ENCODE data around the gene SLC30A7. TPM values are rescaled to one million over a fixed set of nuclear protein-coding genes. Genes with fewer than 3 reads are reported as not detected.

The SLC30A7 gene
- polyA plus RNA-seq, 1 donor, result 19.8 TPM

DNA sequence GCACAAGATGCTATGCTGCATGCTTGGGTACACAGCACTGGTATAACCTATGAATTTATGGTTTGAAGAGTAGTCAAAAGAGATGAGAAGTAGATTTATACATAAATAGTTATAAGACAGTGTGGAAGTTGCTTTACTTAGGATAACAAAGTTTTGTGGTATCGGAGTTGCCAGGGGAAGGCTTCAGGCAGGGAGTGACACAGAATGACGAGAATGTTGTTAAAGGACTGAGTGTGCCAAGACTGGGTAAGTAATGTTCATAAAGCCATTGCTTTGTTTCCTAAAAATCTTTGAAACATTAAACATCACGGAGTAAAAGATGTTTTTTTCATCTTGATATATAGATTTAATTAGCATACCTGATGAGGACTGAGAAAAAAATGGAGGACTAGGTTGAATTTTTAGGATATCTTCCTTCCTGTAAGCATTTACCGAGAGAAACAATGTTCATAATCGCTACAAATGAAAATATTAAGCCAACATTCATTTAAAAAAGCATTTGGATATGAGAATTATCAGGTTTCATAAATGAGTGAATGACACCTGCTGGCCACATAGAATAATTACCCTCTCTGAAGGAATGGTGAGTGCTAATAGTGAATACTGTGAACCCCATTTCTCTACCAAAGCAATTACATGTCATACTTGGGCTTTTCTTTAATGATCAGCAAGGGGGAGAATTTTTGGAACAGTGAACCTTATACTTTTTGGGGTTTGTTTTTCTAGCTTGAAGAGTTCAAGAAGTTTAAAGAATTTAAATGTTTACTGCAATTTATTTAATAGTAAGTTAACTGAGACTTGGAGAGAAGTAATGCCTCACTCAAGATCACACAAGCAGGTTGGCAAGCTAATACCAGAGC is 29.6 kb upstream of the SLC30A7 start:
- Histone ChIP-seq H3K27ac (ENCODE audit: low read length) (no peak overlapping the region), H3K27me3 (ENCODE audit: control insufficient read depth, insufficient read depth, low read length) (no peaks in the 10 kb centered on the region), H3K4me1 (ENCODE audit: control insufficient read depth, insufficient read depth, low read length) (no peaks in the 10 kb centered on the region), H3K4me3 (ENCODE audit: low read length) (no peak overlapping the region), H3K36me3 (ENCODE audit: control insufficient read depth, insufficient read depth, low read length) (no peaks in the 10 kb centered on the region), H3K9me3 (ENCODE audit: control insufficient read depth, low read depth, low read length) (no peaks in the 10 kb centered on the region)
- no peak for DNase-seq
- 75% methylated on average over 4 of the region's 5 CpGs for WGBS (ENCODE audit: insufficient coverage, low lambda C conversion rate)

GRCh38 chr1:100866901-100867206 is 29.0 kb upstream of the SLC30A7 start:
- no peaks in the 10 kb centered on the region for H3K9me3 ChIP-seq (ENCODE audit: control insufficient read depth, low read depth, low read length)
- DNase-seq, result no peak
- no peak overlapping the region for H3K27ac ChIP-seq (ENCODE audit: low read length)
- H3K27me3 ChIP-seq (ENCODE audit: control insufficient read depth, insufficient read depth, low read length), result no peaks in the 10 kb centered on the region
- H3K36me3 ChIP-seq (ENCODE audit: control insufficient read depth, insufficient read depth, low read length), result no peaks in the 10 kb centered on the region
- no peaks in the 10 kb centered on the region for H3K4me1 ChIP-seq (ENCODE audit: control insufficient read depth, insufficient read depth, low read length)
- WGBS (ENCODE audit: insufficient coverage, low lambda C conversion rate), result no CpG with 5 or more reads among the region's 2 CpGs
- H3K4me3 ChIP-seq (ENCODE audit: low read length), result no peak overlapping the region

- Histone ChIP-seq H3K27ac (ENCODE audit: low read length) (no peak overlapping the region), H3K9me3 (ENCODE audit: control insufficient read depth, low read depth, low read length) (no peaks in the 10 kb centered on the region), H3K27me3 (ENCODE audit: control insufficient read depth, insufficient read depth, low read length) (no peaks in the 10 kb centered on the region), H3K4me1 (ENCODE audit: control insufficient read depth, insufficient read depth, low read length) (no peaks in the 10 kb centered on the region), H3K4me3 (ENCODE audit: low read length) (no peak overlapping the region), H3K36me3 (ENCODE audit: control insufficient read depth, insufficient read depth, low read length) (no peaks in the 10 kb centered on the region)
- DNase-seq, result no peak
- WGBS (ENCODE audit: insufficient coverage, low lambda C conversion rate), result 0% methylated on average over 1 of the region's 7 CpGs
These were observed 27.4 kb upstream of the SLC30A7 start for GRCh38 chr1:100868364-100868995.

- Histone ChIP-seq H3K27me3 (ENCODE audit: control insufficient read depth, insufficient read depth, low read length) (no peaks in the 10 kb centered on the region), H3K4me3 (ENCODE audit: low read length) (no peak overlapping the region), H3K36me3 (ENCODE audit: control insufficient read depth, insufficient read depth, low read length) (no peaks in the 10 kb centered on the region), H3K27ac (ENCODE audit: low read length) (no peak overlapping the region), H3K4me1 (ENCODE audit: control insufficient read depth, insufficient read depth, low read length) (no peaks in the 10 kb centered on the region), H3K9me3 (ENCODE audit: control insufficient read depth, low read depth, low read length) (no peaks in the 10 kb centered on the region)
- no peak for DNase-seq
- 100% methylated on average over 1 of the region's 2 CpGs for WGBS (ENCODE audit: insufficient coverage, low lambda C conversion rate)
These were observed 25.9 kb upstream of the SLC30A7 start for GRCh38 chr1:100869996-100870395.

DNA sequence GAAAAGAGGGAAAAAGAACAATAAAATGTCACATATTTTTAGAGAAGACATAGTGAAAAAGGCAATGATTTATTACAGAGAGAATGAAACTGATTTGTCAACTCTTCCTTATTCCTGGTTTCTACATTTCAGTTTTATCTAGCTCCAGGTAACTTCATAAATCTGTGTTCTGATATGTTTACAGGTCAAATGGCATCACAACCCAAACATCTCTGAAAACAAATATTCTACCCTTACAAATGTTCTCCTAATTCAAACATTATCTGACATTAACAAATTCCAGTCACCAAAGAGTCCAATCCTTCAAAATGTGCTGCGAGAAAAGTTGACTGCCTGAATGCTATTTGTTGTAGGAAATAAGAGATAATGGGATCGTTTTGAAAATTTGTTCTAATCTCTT is 21.5 kb upstream of the SLC30A7 start:
- Histone ChIP-seq H3K9me3 (ENCODE audit: control insufficient read depth, low read depth, low read length) (no peaks in the 10 kb centered on the region), H3K4me3 (ENCODE audit: low read length) (no peak overlapping the region), H3K4me1 (ENCODE audit: control insufficient read depth, insufficient read depth, low read length) (no peaks in the 10 kb centered on the region), H3K27ac (ENCODE audit: low read length) (no peak overlapping the region), H3K36me3 (ENCODE audit: control insufficient read depth, insufficient read depth, low read length) (no peaks in the 10 kb centered on the region), H3K27me3 (ENCODE audit: control insufficient read depth, insufficient read depth, low read length) (no peaks in the 10 kb centered on the region)
- DNase-seq, result no peak
- WGBS (ENCODE audit: insufficient coverage, low lambda C conversion rate), result 100% methylated on average over 1 of the region's 2 CpGs

- 100% methylated on average over 1 of the region's 3 CpGs for WGBS (ENCODE audit: insufficient coverage, low lambda C conversion rate)
- Histone ChIP-seq H3K9me3 (ENCODE audit: control insufficient read depth, low read depth, low read length) (no peaks in the 10 kb centered on the region), H3K4me3 (ENCODE audit: low read length) (no peak overlapping the region), H3K36me3 (ENCODE audit: control insufficient read depth, insufficient read depth, low read length) (no peaks in the 10 kb centered on the region), H3K4me1 (ENCODE audit: control insufficient read depth, insufficient read depth, low read length) (no peaks in the 10 kb centered on the region), H3K27ac (ENCODE audit: low read length) (no peak overlapping the region), H3K27me3 (ENCODE audit: control insufficient read depth, insufficient read depth, low read length) (no peaks in the 10 kb centered on the region)
- DNase-seq, result no peak
These were observed 20.7 kb upstream of the SLC30A7 start for GRCh38 chr1:100875228-100875627.

DNA sequence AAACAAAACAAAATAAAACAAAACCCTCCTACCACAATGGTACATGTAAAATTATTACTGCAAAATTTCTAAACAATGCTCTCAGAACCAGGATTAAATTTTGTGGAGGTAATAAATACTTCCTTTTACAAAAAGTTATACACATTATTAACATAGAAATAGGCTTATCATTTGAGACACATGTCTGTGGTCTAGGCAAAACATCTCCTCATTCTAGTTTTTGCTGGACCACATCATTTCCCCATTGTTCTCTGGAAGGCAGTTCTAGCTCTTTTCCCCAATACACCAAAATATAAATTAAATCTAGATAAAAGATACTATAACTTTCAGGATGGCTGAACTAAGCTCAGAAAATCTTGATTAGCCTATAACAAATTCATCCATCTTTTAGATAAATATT is 19.6 kb upstream of the SLC30A7 start:
- no peak for DNase-seq
- Histone ChIP-seq H3K36me3 (ENCODE audit: control insufficient read depth, insufficient read depth, low read length) (no peaks in the 10 kb centered on the region), H3K27ac (ENCODE audit: low read length) (no peak overlapping the region), H3K4me1 (ENCODE audit: control insufficient read depth, insufficient read depth, low read length) (no peaks in the 10 kb centered on the region), H3K9me3 (ENCODE audit: control insufficient read depth, low read depth, low read length) (no peaks in the 10 kb centered on the region), H3K27me3 (ENCODE audit: control insufficient read depth, insufficient read depth, low read length) (no peaks in the 10 kb centered on the region), H3K4me3 (ENCODE audit: low read length) (no peak overlapping the region)

GRCh38 chr1:100879422-100879821 is 16.5 kb upstream of the SLC30A7 start:
- H3K9me3 ChIP-seq (ENCODE audit: control insufficient read depth, low read depth, low read length), result no peaks in the 10 kb centered on the region
- peaks cover 9% of the 10 kb centered on the region for H3K4me1 ChIP-seq (ENCODE audit: control insufficient read depth, insufficient read depth, low read length)
- no peak overlapping the region for H3K27ac ChIP-seq (ENCODE audit: low read length)
- H3K36me3 ChIP-seq (ENCODE audit: control insufficient read depth, insufficient read depth, low read length), result no peaks in the 10 kb centered on the region
- H3K4me3 ChIP-seq (ENCODE audit: low read length), result no peak overlapping the region
- H3K27me3 ChIP-seq (ENCODE audit: control insufficient read depth, insufficient read depth, low read length), result no peaks in the 10 kb centered on the region
- DNase-seq, result no peak

GRCh38 chr1:100881687-100882086 is 14.2 kb upstream of the SLC30A7 start:
- Histone ChIP-seq H3K9me3 (ENCODE audit: control insufficient read depth, low read depth, low read length) (no peaks in the 10 kb centered on the region), H3K4me3 (ENCODE audit: low read length) (no peak overlapping the region), H3K27ac (ENCODE audit: low read length) (no peak overlapping the region), H3K36me3 (ENCODE audit: control insufficient read depth, insufficient read depth, low read length) (peaks cover 2% of the 10 kb centered on the region), H3K27me3 (ENCODE audit: control insufficient read depth, insufficient read depth, low read length) (no peaks in the 10 kb centered on the region), H3K4me1 (ENCODE audit: control insufficient read depth, insufficient read depth, low read length) (peaks cover 9% of the 10 kb centered on the region)
- no peak for DNase-seq
- WGBS (ENCODE audit: insufficient coverage, low lambda C conversion rate), result 100% methylated on average over 1 of the region's 3 CpGs

DNA sequence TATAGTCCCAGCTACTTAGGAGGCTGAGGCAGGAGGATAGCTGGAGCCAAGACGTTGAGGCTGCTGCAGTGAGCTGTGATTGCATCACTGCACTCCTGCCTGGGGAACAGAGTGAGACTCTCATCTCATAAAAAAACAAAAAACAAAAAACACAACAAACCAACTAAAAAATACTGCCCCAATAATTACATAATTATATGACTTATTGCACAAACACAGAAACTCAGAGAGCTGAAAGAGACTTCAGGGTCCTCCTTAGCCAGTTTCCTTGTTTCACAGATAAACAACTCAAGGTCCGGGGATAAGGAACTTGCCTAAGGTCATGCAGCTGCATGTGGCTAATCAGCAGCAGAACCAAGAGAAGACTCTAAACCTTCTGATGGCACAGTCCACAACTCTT is 13.2 kb upstream of the SLC30A7 start:
- peak overlapping the region; percentile 58 for H3K27ac ChIP-seq (ENCODE audit: low read length)

DNA sequence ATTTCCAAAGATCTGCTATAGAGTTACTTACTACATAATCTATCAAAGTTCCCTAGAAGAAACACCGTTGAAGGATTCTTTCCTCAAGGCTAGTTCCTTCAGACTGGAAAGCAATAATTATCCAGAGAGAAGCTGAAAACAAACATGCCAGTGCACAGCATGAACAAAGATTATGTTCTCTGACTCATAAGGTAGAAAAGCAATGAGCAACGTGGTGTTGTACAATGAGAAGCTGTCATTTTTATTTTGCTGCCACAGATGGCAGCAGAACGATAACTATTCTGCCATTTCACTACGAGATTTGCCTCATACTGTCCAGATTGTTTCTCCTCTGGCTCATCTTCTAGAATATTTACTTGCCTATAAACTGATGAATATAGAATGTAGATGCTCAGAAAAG is 11.9 kb upstream of the SLC30A7 start:
- Histone ChIP-seq H3K27ac (ENCODE audit: low read length) (peak overlapping the region; percentile 58), H3K36me3 (ENCODE audit: control insufficient read depth, insufficient read depth, low read length) (peaks cover 3% of the 10 kb centered on the region), H3K4me3 (ENCODE audit: low read length) (no peak overlapping the region), H3K4me1 (ENCODE audit: control insufficient read depth, insufficient read depth, low read length) (peaks cover 9% of the 10 kb centered on the region), H3K9me3 (ENCODE audit: control insufficient read depth, low read depth, low read length) (no peaks in the 10 kb centered on the region), H3K27me3 (ENCODE audit: control insufficient read depth, insufficient read depth, low read length) (no peaks in the 10 kb centered on the region)
- WGBS (ENCODE audit: insufficient coverage, low lambda C conversion rate), result 18% methylated on average over 3 of the region's 4 CpGs
- peak; percentile 20 to 61 for DNase-seq

More for the DNA sequence above, 13.2 kb upstream of the SLC30A7 start:
- Histone ChIP-seq H3K27me3 (ENCODE audit: control insufficient read depth, insufficient read depth, low read length) (no peaks in the 10 kb centered on the region), H3K36me3 (ENCODE audit: control insufficient read depth, insufficient read depth, low read length) (peaks cover 3% of the 10 kb centered on the region), H3K4me1 (ENCODE audit: control insufficient read depth, insufficient read depth, low read length) (peaks cover 9% of the 10 kb centered on the region), H3K4me3 (ENCODE audit: low read length) (no peak overlapping the region), H3K9me3 (ENCODE audit: control insufficient read depth, low read depth, low read length) (no peaks in the 10 kb centered on the region)
- DNase-seq, result peak; percentile 69 to 84
- WGBS (ENCODE audit: insufficient coverage, low lambda C conversion rate), result no CpG with 5 or more reads among the region's 2 CpGs
